Measurements from ENCODE around the gene ZNF804B.

ZNF804B gene

GRCh38 chr7:88775838-88776237 lies 16.3 kb downstream of the ZNF804B start:
- Histone ChIP-seq H3K36me3 (ENCODE audit: control insufficient read depth, insufficient read depth, low read length) (no peaks in the 10 kb centered on the region), H3K27ac (ENCODE audit: low read depth, low read length, severe bottlenecking) (no peak overlapping the region), H3K9me3 (ENCODE audit: control insufficient read depth, low read length) (no peaks in the 10 kb centered on the region), H3K4me1 (ENCODE audit: control insufficient read depth, insufficient read depth, low read length, poor library complexity, severe bottlenecking) (no peaks in the 10 kb centered on the region), H3K4me3 (ENCODE audit: extremely low read depth, insufficient read depth, low read length, poor library complexity, severe bottlenecking) (no peak overlapping the region)

GRCh38 chr7:88787777-88788176 lies 28.3 kb downstream of the ZNF804B start:
- WGBS, 2 experiments (ENCODE audit: insufficient coverage in 2 of 2): 40 to 89% methylated on average over 1 to 2 of the region's 2 CpGs
- Histone ChIP-seq H3K27ac (ENCODE audit: low read depth, low read length, severe bottlenecking) (no peak overlapping the region), H3K9me3 (ENCODE audit: control insufficient read depth, low read length) (no peaks in the 10 kb centered on the region)

GRCh38 chr7:88789480-88790064 lies 30.1 kb downstream of the ZNF804B start:
- Histone ChIP-seq H3K27ac (ENCODE audit: low read depth, low read length, severe bottlenecking) (no peak overlapping the region), H3K36me3 (ENCODE audit: control insufficient read depth, insufficient read depth, low read length) (no peaks in the 10 kb centered on the region), H3K4me1 (ENCODE audit: control insufficient read depth, insufficient read depth, low read length, poor library complexity, severe bottlenecking) (no peaks in the 10 kb centered on the region), H3K4me3 (ENCODE audit: extremely low read depth, insufficient read depth, low read length, poor library complexity, severe bottlenecking) (no peak overlapping the region), H3K9me3 (ENCODE audit: control insufficient read depth, low read length) (no peaks in the 10 kb centered on the region)
- WGBS, 2 experiments (ENCODE audit: insufficient coverage in 2 of 2): 89% methylated on average over 1 of the region's 2 CpGs; no CpG with 5 or more reads in 1 of the 2 experiments

More at GRCh38 chr7:88787777-88788176, 28.3 kb downstream of the ZNF804B start:
- H3K4me3 ChIP-seq (ENCODE audit: extremely low read depth, insufficient read depth, low read length, poor library complexity, severe bottlenecking): no peak overlapping the region
- no peaks in the 10 kb centered on the region for H3K36me3 ChIP-seq (ENCODE audit: control insufficient read depth, insufficient read depth, low read length)
- H3K4me1 ChIP-seq (ENCODE audit: control insufficient read depth, insufficient read depth, low read length, poor library complexity, severe bottlenecking): no peaks in the 10 kb centered on the region

GRCh38 chr7:88791891-88792290 lies 32.4 kb downstream of the ZNF804B start:
- Histone ChIP-seq H3K9me3 (ENCODE audit: control insufficient read depth, low read length) (no peaks in the 10 kb centered on the region), H3K36me3 (ENCODE audit: control insufficient read depth, insufficient read depth, low read length) (no peaks in the 10 kb centered on the region), H3K27ac (ENCODE audit: low read depth, low read length, severe bottlenecking) (no peak overlapping the region), H3K4me3 (ENCODE audit: extremely low read depth, insufficient read depth, low read length, poor library complexity, severe bottlenecking) (no peak overlapping the region), H3K4me1 (ENCODE audit: control insufficient read depth, insufficient read depth, low read length, poor library complexity, severe bottlenecking) (no peaks in the 10 kb centered on the region)
- WGBS, 2 experiments (ENCODE audit: insufficient coverage in 2 of 2): 85 to 100% methylated on average over 3 to 4 of the region's 4 CpGs

- Histone ChIP-seq H3K36me3 (ENCODE audit: control insufficient read depth, insufficient read depth, low read length) (no peaks in the 10 kb centered on the region), H3K4me3 (ENCODE audit: extremely low read depth, insufficient read depth, low read length, poor library complexity, severe bottlenecking) (no peak overlapping the region), H3K4me1 (ENCODE audit: control insufficient read depth, insufficient read depth, low read length, poor library complexity, severe bottlenecking) (no peaks in the 10 kb centered on the region), H3K9me3 (ENCODE audit: control insufficient read depth, low read length) (no peaks in the 10 kb centered on the region), H3K27ac (ENCODE audit: low read depth, low read length, severe bottlenecking) (no peak overlapping the region)
- 60 to 100% methylated on average over 1 of the region's 3 CpGs for WGBS, 2 experiments (ENCODE audit: insufficient coverage in 2 of 2)
These were observed 32.9 kb downstream of the ZNF804B start for GRCh38 chr7:88792361-88792760.

- whole genome bisulfite sequencing, 2 experiments (ENCODE audit: insufficient coverage in 2 of 2): 89 to 90% methylated on average over 6 to 7 of the region's 7 CpGs
- Histone ChIP-seq H3K36me3 (ENCODE audit: control insufficient read depth, insufficient read depth, low read length) (no peaks in the 10 kb centered on the region), H3K9me3 (ENCODE audit: control insufficient read depth, low read length) (no peaks in the 10 kb centered on the region), H3K4me1 (ENCODE audit: control insufficient read depth, insufficient read depth, low read length, poor library complexity, severe bottlenecking) (no peaks in the 10 kb centered on the region), H3K27ac (ENCODE audit: low read depth, low read length, severe bottlenecking) (no peak within 1 kb of the TSS), H3K4me3 (ENCODE audit: extremely low read depth, insufficient read depth, low read length, poor library complexity, severe bottlenecking) (no peak within 1 kb of the TSS)
These were observed 36.1 kb downstream of the ZNF804B start, which contains the start of gene TEX47 for GRCh38 chr7:88795553-88795952. TSS of gene TEX47 (minus strand) at chr7:88795737. CDS start at chr7:88794942, 795 bp downstream.

- WGBS, 2 experiments (ENCODE audit: insufficient coverage in 2 of 2): 48 to 51% methylated on average over 2 of the region's 3 CpGs
- Histone ChIP-seq H3K9me3 (ENCODE audit: control insufficient read depth, low read length) (no peaks in the 10 kb centered on the region), H3K27ac (ENCODE audit: low read depth, low read length, severe bottlenecking) (no peak overlapping the region), H3K4me3 (ENCODE audit: extremely low read depth, insufficient read depth, low read length, poor library complexity, severe bottlenecking) (no peak overlapping the region), H3K4me1 (ENCODE audit: control insufficient read depth, insufficient read depth, low read length, poor library complexity, severe bottlenecking) (no peaks in the 10 kb centered on the region), H3K36me3 (ENCODE audit: control insufficient read depth, insufficient read depth, low read length) (no peaks in the 10 kb centered on the region)
These were observed 41.5 kb downstream of the ZNF804B start for GRCh38 chr7:88801046-88801445.

- no peak overlapping the region for H3K27ac ChIP-seq (ENCODE audit: low read depth, low read length, severe bottlenecking)
- no peak overlapping the region for H3K4me3 ChIP-seq (ENCODE audit: extremely low read depth, insufficient read depth, low read length, poor library complexity, severe bottlenecking)
- H3K4me1 ChIP-seq (ENCODE audit: control insufficient read depth, insufficient read depth, low read length, poor library complexity, severe bottlenecking): no peaks in the 10 kb centered on the region
- H3K9me3 ChIP-seq (ENCODE audit: control insufficient read depth, low read length): no peaks in the 10 kb centered on the region
- no peaks in the 10 kb centered on the region for H3K36me3 ChIP-seq (ENCODE audit: control insufficient read depth, insufficient read depth, low read length)
- WGBS, 2 experiments (ENCODE audit: insufficient coverage in 2 of 2): no CpG with 5 or more reads among the region's 2 CpGs
These were observed 47.0 kb downstream of the ZNF804B start for GRCh38 chr7:88806280-88807037.

GRCh38 chr7:88818552-88818951 lies 59.1 kb downstream of the ZNF804B start:
- no peak overlapping the region for H3K27ac ChIP-seq (ENCODE audit: low read depth, low read length, severe bottlenecking)
- no peaks in the 10 kb centered on the region for H3K4me1 ChIP-seq (ENCODE audit: control insufficient read depth, insufficient read depth, low read length, poor library complexity, severe bottlenecking)
- H3K36me3 ChIP-seq (ENCODE audit: control insufficient read depth, insufficient read depth, low read length): no peaks in the 10 kb centered on the region
- H3K4me3 ChIP-seq (ENCODE audit: extremely low read depth, insufficient read depth, low read length, poor library complexity, severe bottlenecking): no peak overlapping the region
- H3K9me3 ChIP-seq (ENCODE audit: control insufficient read depth, low read length): no peaks in the 10 kb centered on the region

GRCh38 chr7:88826222-88826621 lies 66.7 kb downstream of the ZNF804B start:
- no peaks in the 10 kb centered on the region for H3K9me3 ChIP-seq (ENCODE audit: control insufficient read depth, low read length)
- H3K27ac ChIP-seq (ENCODE audit: low read depth, low read length, severe bottlenecking): no peak overlapping the region
- H3K36me3 ChIP-seq (ENCODE audit: control insufficient read depth, insufficient read depth, low read length): no peaks in the 10 kb centered on the region
- whole genome bisulfite sequencing, 2 experiments (ENCODE audit: insufficient coverage in 2 of 2): no CpG with 5 or more reads among the region's 3 CpGs
- H3K4me1 ChIP-seq (ENCODE audit: control insufficient read depth, insufficient read depth, low read length, poor library complexity, severe bottlenecking): no peaks in the 10 kb centered on the region
- H3K4me3 ChIP-seq (ENCODE audit: extremely low read depth, insufficient read depth, low read length, poor library complexity, severe bottlenecking): no peak overlapping the region

GRCh38 chr7:88835147-88835728 lies 75.7 kb downstream of the ZNF804B start:
- Histone ChIP-seq H3K9me3 (ENCODE audit: control insufficient read depth, low read length) (no peaks in the 10 kb centered on the region), H3K4me1 (ENCODE audit: control insufficient read depth, insufficient read depth, low read length, poor library complexity, severe bottlenecking) (no peaks in the 10 kb centered on the region), H3K27ac (ENCODE audit: low read depth, low read length, severe bottlenecking) (no peak overlapping the region), H3K4me3 (ENCODE audit: extremely low read depth, insufficient read depth, low read length, poor library complexity, severe bottlenecking) (no peak overlapping the region), H3K36me3 (ENCODE audit: control insufficient read depth, insufficient read depth, low read length) (no peaks in the 10 kb centered on the region)
- no CpG with 5 or more reads among the region's 3 CpGs for WGBS, 2 experiments (ENCODE audit: insufficient coverage in 2 of 2)
